HG02852 (cell line): ENCODE data around the gene ZNF789.

Experiments
- ATAC-seq: cut with Tn5 transposase; IDR thresholded peaks from one replicate; pipeline ENCODE4 v1.9.1; 2021; ENCODE audit warnings: mild to moderate bottlenecking, moderate library complexity; ENCODE audit not compliant: unreplicated experiment

The ZNF789 gene

DNA sequence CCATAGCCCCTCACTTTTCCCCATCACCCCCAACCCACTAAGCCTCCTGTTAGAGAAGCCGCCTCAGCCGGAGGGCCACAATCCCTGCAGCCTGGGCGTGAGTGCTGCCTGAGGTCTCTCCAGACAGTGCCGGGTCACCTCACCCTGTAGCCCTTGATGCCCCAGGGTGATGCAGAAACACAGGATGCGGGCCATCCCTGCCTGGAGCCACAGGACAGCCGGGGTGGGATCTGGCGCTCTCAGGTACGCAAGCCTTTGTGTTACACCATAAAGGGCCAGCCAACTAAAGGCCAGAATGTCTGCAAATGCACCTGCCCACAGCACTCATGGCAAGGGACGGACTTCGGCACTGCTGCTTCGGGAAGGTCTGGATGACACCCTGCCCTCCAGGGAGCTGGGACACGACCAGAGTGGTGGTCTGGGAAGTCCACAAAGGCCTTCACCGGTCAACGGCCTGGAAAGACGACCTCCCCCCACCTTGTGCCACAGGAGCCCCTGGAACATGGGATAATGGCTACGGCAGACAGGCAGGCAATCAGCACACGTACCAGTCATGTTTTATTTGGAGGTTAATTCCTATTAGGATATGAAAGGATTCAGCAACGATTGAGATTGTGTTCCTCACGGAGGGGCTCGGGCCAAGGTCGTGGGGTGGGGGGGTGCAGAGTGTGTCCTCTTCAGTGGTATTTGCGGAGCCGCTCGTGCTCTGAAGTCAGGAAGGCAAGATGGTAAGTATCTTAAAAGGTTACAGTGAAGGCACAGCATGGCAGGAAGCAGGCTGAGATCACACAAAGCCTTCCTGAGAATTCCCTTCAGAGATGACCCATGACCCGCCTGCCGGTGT lies 14.8 kb upstream of the ZNF789 start:
- ATAC-seq, result no peak

GRCh38 chr7:99459087-99459486 lies 13.6 kb upstream of the ZNF789 start:
- no peak for ATAC-seq

- no peak for ATAC-seq
Observed at GRCh38 chr7:99460651-99461050, 12.0 kb upstream of the ZNF789 start.

GRCh38 chr7:99461221-99461620 lies 11.5 kb upstream of the ZNF789 start:
- ATAC-seq, result no peak

GRCh38 chr7:99465421-99465768 lies 7.3 kb upstream of the ZNF789 start:
- ATAC-seq, result peak; percentile 15

GRCh38 chr7:99468336-99468918 lies 4.3 kb upstream of the ZNF789 start:
- ATAC-seq, result no peak

- no peak for ATAC-seq
Observed at GRCh38 chr7:99469381-99470065, 3.2 kb upstream of the ZNF789 start.

GRCh38 chr7:99473315-99473596 lies 566 bp downstream of the ZNF789 start:
- ATAC-seq, result no peak

DNA sequence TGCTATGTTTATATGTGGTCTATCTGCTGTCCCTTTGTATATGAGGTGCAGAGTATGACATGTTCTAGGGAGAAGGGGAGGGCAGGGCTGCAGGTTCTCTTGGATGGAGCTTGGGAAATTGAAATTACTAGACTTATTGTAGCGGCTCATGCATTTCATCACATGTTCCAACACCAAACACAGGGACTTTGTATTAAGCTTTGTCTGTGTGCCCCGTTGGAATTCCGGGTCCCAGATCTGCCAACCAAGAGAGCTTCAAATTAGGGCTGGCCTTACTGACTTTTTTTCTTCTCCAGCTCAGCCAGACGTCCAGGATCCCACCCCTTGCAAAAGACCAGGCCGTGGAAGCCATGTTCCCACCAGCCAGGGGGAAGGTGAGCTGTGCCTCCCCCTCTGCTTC lies 3.4 kb downstream of the ZNF789 start:
- no peak for ATAC-seq

- ATAC-seq, result no peak
Observed at GRCh38 chr7:99478464-99479440, 6.1 kb downstream of the ZNF789 start.

GRCh38 chr7:99485094-99485493 lies 12.4 kb downstream of the ZNF789 start:
- ATAC-seq, result no peak

- no peak for ATAC-seq
Observed at GRCh38 chr7:99489235-99489634, 16.5 kb downstream of the ZNF789 start.

DNA sequence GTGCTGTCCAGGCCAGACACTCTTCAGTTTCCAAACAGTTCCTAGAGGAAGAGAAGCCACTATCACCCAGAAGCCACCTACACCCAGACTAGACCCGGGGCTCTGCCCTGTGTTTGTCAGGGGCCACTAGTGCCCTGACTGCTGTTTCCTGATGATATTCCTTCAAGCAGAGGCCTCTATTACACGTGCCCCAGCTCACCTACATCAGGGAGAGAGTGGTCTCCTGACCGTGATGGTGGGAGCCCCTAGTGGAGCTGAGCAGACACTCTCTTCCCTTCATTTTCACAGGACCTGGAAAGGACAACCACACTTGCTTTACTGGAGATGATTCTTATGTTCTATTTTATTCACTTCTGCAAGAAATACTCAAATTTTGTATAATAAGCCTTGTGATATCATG lies 18.2 kb downstream of the ZNF789 start:
- ATAC-seq, result no peak

GRCh38 chr7:99493823-99494222 lies 21.1 kb downstream of the ZNF789 start:
- no peak for ATAC-seq

DNA sequence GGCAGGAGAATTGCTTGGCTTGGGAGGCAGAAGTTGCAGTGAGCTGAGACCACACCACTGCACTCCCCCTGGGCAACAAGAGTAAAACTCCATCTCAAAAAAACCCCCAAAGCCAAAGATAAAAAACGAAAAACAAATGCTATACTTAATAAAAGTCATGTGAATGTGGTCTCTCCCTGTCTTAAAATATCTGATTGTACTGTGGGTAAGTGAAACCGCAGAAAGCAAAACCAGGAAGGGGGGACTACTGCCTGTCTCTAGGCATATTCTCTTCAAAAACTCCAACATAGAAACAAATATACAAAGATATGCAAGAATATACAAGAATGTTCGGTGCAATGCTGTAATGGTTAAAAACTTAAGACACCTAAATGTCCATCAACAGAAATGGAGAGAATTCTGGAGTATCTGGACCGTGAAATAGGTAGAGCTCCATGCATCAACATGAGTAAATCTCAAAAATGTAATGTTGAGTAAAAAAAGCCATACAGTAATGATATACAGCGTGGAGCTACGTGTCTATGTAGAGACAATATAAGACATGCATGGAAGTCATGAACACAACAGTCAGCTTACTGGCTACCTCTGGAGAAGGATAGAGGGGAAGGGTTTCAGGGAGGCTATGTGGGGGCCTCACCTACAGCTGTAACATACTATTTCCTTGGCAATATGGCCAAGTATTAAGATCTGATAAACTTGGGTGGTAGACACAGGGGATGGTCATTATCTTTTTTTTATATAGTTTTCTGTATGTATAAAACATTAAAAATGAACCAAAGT lies 25.3 kb downstream of the ZNF789 start:
- ATAC-seq, result no peak

DNA sequence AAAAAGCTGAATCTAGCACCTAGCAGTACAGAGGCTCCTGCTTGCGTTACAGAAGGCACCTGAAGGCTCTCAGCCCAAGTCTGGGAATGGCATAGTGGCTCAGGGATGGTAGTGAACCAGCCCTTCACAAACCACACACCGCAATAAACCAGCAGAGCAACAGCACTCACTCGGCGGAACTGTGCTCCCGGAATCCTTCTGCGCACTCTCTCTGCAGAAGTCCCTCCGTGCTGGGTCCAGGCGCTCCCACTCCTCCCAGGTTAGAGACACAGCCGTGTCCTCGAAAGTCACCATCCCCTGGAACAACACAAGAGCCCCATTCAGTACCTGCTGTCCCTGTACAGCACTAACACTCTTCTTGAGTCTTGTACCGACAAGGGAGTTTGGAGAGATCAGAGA lies 25.9 kb downstream of the ZNF789 start:
- ATAC-seq, result no peak

DNA sequence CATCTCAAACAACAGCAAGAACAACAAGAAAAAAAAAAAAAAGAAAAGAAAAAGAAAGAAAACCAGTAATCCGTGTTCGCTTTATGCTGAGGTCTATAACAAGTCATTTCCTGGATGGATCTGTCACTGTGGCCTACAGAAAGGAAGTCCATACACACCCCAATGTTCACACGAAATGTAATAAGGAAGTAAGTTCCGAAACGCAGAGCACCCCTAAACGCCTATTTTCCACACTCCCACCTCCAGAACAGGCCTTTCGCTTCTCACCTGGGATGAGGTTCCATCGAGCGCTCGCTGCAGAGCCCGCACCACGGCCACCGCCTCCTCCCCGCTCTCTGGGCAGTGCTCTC lies 26.7 kb downstream of the ZNF789 start:
- peak; percentile 3 for ATAC-seq

DNA sequence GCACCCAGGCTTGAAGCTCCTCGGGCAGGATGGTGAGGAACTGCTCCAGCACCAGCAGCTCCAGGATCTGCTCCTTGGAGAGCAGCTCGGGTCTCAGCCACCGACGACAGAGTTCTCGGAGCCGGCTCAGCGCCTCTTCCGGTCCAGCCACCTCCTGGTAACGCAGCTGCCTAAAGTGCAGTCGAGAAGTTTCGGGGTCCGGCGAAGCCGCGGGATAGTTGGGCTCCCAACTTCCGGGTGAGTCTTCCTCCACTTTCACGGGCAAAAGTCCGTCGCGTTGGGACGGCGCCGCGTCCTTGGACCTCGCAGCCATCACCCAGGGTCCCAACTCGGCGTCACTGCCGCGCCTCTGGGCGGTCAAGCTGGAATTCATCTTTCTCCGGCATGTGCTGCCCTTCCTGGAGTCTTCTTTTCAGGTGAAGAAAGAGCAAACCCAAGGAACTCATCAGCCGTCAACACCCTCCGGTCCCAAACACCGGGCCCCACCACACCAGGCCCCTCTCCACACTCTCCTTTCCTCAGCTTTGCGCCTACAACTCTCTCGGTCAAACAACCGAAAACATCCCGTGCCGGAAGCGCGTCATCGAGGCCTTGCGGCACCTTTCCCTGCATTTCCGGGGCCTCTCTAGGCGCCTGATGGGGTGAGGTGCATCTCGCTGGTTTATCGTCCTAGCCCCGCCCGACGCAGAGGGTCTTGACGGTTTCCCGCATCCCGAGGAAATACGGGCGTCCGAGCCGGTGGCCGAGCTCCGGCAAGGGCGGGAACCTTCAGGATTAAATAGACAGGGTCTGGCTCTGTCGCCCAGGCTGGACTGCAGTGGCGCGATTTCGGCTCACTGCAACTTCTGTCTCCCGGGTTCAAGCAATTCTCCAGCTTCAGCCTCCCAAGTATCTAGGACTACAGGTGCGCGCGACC lies 27.3 kb downstream of the ZNF789 start, which contains the start of gene ZNF394:
TSS of gene ZNF394 (minus strand) at position 561 of the 916 bp plus-strand sequence. CDS start at position 373, 188 bp downstream.
- peak; percentile 39 for ATAC-seq

DNA sequence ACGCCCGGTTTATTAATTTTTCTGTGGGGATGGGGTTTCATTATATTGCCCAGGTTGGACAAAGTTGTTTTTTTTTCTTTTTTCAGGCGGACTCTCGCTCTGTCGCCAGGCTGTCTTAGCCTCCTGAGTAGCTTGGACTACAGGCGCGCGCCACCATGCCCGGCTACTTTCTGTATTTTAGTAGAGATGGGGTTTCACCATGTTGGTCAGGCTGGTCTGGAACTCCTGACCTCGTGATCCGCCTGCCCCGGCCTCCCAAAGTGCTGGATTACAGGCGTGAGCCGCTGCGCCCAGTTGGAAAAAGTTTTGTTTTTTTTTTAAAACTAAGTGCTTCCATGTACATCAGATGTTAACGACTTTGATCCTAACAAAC lies 27.9 kb downstream of the ZNF789 start:
- no peak for ATAC-seq
